Brain pericyte (primary cell): ENCODE measurements around the gene PPP1R9B.

Source experiments
- DNase-seq: peaks from one replicate; pipeline ENCODE4 v3.0.0-alpha.2; 2012; ENCODE audit warnings: low read depth, low spot score

PPP1R9B gene

DNA sequence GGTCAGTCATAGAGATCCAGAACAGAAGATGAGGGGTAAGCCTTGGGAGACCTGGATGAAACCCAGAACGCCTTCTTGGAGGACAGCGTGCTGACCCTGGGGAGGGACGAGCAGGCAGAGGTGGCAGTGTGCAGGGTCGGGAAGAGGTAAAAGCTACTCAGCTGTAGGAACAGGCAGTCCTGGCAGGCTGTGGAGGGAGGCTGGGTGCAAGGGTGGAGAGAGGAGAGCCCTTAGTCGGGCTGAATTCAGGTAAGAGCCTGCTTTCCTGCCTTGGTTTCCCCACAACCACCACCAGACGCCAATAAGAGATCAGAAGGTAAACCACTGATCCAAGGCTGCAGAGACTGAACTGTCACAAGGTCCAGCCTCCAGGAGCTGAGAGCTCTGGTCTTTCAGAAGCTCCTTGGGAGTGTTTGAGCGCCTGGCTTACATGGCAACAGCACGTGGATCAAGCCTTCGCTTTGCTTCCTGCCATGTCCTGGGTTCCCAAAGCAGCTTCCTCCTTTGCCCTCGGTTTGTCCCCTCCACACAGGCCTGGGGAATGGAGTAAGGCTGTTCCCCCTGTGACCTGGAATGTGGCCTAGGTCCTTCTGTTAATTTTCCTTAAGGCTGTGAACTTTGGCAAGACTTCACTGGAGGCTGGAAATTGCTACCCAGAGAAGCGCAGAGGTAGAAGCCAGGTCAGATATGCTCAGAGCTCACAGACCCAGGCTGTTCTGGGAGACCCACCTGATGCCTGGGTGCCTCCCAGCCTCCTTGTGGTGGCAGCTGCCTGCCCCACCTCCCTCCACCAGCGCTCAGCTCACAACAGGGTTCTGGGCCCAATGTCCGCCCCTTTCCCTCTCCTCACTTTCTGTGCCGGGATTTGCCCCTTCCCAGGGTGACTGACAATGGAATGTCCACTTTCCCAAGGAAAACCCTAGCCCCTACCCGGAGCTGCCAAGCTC, 59.2 kb downstream of the PPP1R9B start:
- DNase-seq: no peak

DNA sequence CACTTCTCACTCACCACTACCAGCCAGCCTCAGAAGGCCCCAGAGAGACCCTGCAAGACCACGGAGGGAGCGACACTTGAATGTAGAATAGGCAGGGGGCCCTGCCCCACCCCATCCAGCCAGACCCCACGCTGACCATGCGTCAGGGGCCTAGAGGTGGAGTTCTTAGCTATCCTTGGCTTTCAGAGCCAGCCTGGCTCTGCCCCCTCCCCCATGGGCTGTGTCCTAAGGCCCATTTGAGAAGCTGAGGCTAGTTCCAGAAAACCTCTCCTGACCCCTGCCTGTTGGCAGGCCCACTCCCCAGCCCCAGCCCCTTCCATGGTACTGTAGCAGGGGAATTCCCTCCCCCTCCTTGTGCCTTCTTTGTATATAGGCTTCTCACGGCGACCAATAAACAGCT, 60.4 kb downstream of the PPP1R9B start:
- no peak for DNase-seq

DNA sequence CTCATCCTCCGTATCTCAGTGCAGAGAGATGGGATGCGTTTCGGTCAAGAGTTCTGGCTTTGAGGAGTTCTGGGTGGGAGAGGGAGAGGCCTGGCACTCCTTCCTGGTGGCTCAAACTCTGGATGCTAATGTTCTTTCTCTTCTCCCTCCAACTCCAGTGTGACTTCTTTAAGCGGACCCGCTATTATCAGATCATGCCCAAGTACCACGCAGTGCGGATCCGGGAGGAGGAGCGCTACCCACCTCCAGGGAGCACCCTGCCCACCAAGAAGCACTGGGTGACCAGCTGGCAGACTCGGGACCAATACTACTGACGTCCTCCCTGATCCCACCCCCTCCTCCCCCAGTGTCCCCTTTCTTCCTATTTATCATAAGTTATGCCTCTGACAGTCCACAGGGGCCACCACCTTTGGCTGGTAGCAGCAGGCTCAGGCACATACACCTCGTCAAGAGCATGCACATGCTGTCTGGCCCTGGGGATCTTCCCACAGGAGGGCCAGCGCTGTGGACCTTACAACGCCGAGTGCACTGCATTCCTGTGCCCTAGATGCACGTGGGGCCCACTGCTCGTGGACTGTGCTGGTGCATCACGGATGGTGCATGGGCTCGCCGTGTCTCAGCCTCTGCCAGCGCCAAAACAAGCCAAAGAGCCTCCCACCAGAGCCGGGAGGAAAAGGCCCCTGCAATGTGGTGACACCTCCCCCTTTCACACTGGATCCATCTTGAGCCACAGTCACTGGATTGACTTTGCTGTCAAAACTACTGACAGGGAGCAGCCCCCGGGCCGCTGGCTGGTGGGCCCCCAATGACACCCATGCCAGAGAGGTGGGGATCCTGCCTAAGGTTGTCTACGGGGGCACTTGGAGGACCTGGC, 61.3 kb downstream of the PPP1R9B start:
- DNase-seq: no peak

DNA sequence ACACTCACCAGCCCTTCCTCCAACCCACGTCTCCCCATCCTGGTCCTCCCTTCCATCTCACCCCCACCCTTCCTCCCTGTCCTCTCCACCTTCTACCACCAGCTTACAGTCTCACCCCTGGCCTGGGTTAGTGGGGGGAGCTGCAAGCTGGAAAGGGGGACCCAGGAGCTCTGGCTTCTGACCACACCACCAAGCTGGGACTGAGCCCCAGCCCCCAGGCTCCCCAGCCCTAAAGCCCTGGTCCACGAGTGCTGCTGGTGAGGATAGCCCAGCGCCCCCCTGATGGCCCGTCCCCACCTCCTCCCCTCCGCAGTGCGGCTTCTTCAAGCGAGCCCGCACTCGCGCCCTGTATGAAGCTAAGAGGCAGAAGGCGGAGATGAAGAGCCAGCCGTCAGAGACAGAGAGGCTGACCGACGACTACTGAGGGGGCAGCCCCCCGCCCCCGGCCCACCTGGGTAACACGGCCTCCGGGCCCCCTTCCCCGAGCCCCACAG, 62.5 kb downstream of the PPP1R9B start:
- no peak for DNase-seq

DNA sequence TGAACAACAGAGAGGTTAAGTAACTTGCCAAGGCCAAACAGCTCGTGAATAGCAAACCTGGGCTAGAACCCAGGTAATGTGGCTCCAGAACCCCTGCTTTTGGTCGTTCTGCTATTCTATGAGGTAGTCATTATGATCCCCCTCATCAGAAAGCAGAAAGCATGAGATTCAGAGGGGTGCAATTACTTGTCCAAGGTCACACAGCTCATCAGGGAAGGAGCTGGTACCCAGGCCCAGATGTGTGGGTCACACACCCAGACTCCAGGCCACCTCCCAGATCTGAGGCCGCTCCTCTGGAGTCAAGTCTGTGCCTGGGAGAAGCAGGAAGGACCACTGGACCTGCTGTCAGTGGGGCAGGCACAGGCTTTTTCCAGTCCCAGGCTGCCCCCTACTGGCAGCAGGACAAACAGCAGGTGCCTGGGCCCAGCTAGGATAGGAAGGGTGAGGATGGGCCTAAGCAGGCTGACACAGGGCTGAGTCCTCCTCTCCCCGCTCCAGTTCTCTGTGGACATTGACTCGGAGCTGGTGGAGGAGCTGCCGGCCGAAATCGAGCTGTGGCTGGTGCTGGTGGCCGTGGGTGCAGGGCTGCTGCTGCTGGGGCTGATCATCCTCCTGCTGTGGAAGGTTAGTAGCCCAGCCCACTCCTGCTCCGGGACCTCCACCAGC, 63.1 kb downstream of the PPP1R9B start:
- DNase-seq: peak; percentile 38
